Right lobe of liver (tissue), 6 donors: Measurements from ENCODE around the gene CSAG2. TPM values are rescaled to one million over a fixed set of nuclear protein-coding genes. Genes with fewer than 3 reads are reported as not detected.
"Not testable (repeated sequence)": the region's sequence is repeated elsewhere in the genome, so short reads cannot be mapped to it uniquely, and the experiment has no call there.

Source experiments
- ATAC-seq, 4 donors: fragments of 200-7000 bp; cut with Tn5 transposase; one replicate each; pipeline ENCODE4 v1.9.1; 2020; ENCODE audit warnings: mild to moderate bottlenecking in 4 of 4, moderate library complexity in 4 of 4
- DNase-seq, 3 donors: peaks; one replicate each; pipeline ENCODE4 v3.0.0-alpha.2; 2020
- H3K27ac ChIP-seq, 3 donors: fragments of 200-600 bp; one replicate each; pipeline ENCODE4 v1.8.0; 2022
- H3K27me3 ChIP-seq, 2 donors: fragments of 200-600 bp; one replicate each; pipeline ENCODE4 v1.8.0; 2022
- H3K36me3 ChIP-seq, 4 donors: fragments of 200-600 bp; sonication (generic) in 1 of 4; one replicate each; pipeline versions ENCODE4 v1.5.1 to v1.8.0; 2017 to 2022; ENCODE audit warnings: control low read depth in 1 of 4
- H3K4me1 ChIP-seq, 4 donors: fragments of 200-600 bp; sonication (generic) in 1 of 4; one replicate each; pipeline versions ENCODE4 v1.5.1 to v1.8.0; 2017 to 2022; ENCODE audit warnings: control low read depth in 1 of 4
- H3K4me3 ChIP-seq, 3 donors: fragments of 200-600 bp; one replicate each; pipeline ENCODE4 v1.8.0; 2022
- H3K9me3 ChIP-seq, 4 donors: fragments of 200-600 bp; sonication (generic) in 1 of 4; one replicate each; pipeline versions ENCODE4 v1.5.1 to v1.8.0; 2017 to 2022; ENCODE audit warnings: control low read depth in 1 of 4
- POLR2A ChIP-seq: fragments of 450-650 bp; IDR thresholded peaks from one replicate; pipeline ENCODE4 v1.6.1; 2017; ENCODE audit warnings: antibody characterized with exemption, mild to moderate bottlenecking
- WGBS: methylation state at CpG from one replicate; pipeline ENCODE4 v1.1.6; 2018; ENCODE audit warnings: low coverage, low lambda C conversion rate; ENCODE audit not compliant: insufficient coverage; ENCODE audit errors: missing lambda C conversion rate; 5-methylcytosine and 5-hydroxymethylcytosine counted together
- intact Hi-C, 2 donors: fragments of 100-400 bp; cut with DNase I; formaldehyde crosslinking; loops; one replicate each; pipeline versions ENCODE4 v1.11.2 to v1.14.1; 2022
- long read RNA-seq: library from polyadenylated mRNA; unstranded; transcript quantifications from one replicate; pipeline ENCODE4 v2.0.0, GENCODE V29; 2019
- total RNA-seq, 6 experiments: library from RNA; depleted of rRNA in 2 of 6; stranded (reverse); fragments of >200 nt in 2 of 6; fragmentation: NEBNext Ultra II Directional in 3 of 6; extraction: Animal tissue kit (Norgen Biotek cat#: 25700) in 3 of 6; gene quantifications; one replicate each; pipeline versions ENCODE4 v1.1.0 to v1.2.4, GENCODE V29; 2016 to 2023
- TF ChIP-seq, protein P1 (sequence below), 4 donors: fragments of 200-600 bp in 3 of 4; fragments of 450-650 bp in 1 of 4; IDR thresholded peaks; one replicate each; pipeline versions ENCODE4 v1.5.1 to v1.8.0; 2016 to 2022; ENCODE audit warnings: antibody characterized with exemption in 4 of 4, mild to moderate bottlenecking in 2 of 4
- donor health status: DM: no; HTN: yes; CAD: no.
- donor health status: DM: no; HTN: no; CAD: no.
- donor health status: DM: no; HTN: no; CAD: no.
- donor health status: DM: no; HTN: yes; CAD: no.
- donor health status: DM: no; HTN: yes; CAD: no.

Gene CSAG2, protein sequence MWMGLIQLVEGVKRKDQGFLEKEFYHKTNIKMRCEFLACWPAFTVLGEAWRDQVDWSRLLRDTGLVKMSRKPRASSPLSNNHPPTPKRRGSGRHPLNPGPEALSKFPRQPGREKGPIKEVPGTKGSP
- not detected for total RNA-seq
- long read RNA-seq, result 0 reads

DNA sequence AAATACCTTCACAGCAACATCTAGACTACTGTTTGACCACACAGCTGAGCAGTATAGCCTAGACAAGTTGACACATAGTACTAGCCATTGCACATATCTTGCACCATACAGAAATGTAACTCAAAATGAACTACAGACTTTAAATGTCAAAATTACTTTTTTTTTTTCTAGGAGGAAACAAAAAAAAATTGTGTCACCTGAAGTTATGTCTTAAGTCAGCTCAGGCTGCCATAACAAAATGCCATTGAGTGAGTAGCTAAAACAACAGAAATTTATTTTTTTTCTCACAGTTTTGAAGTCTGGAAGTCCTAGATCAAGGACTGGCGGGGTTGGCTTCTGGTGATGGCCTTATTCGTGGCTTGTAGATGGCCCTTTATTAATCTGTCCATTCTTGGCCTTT lies at the start of gene CSAG2:
TSS of gene CSAG2 (minus strand) at position 101 of the 400 bp plus-strand sequence. CDS start 161 bp downstream, outside the sequence.
- H3K27me3 ChIP-seq, H3K4me3 ChIP-seq, H3K9me3 ChIP-seq, DNase-seq, H3K27ac ChIP-seq, intact Hi-C loops, H3K36me3 ChIP-seq, ATAC-seq, H3K4me1 ChIP-seq: not testable (repeated sequence)
- whole genome bisulfite sequencing, result no CpG with 5 or more reads among the region's 2 CpGs

DNA sequence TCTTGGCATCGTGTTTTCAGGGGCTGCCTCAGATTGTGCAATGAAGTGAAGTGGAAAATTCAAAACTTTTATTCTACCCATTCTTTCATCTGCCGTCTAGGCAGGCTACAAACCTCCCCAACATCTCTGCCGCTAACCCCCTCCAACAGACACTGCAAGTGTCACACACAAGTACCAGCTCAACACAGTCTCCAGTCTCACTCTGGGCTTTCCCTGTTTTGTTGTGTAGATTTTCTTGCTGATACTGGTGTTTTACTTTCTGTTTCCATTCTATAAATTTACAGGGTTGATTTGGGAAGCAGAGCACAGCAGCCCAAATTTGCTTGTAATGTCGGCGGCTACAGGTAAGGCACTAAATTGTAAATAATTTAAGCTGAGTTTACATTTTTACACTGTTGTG lies 45.8 kb upstream of the CSAG2 start:
- H3K4me3 ChIP-seq, DNase-seq, H3K27me3 ChIP-seq, intact Hi-C loops, H3K27ac ChIP-seq, H3K36me3 ChIP-seq, H3K4me1 ChIP-seq, ATAC-seq, H3K9me3 ChIP-seq: not testable (repeated sequence)
- no CpG with 5 or more reads among the region's 5 CpGs for WGBS

DNA sequence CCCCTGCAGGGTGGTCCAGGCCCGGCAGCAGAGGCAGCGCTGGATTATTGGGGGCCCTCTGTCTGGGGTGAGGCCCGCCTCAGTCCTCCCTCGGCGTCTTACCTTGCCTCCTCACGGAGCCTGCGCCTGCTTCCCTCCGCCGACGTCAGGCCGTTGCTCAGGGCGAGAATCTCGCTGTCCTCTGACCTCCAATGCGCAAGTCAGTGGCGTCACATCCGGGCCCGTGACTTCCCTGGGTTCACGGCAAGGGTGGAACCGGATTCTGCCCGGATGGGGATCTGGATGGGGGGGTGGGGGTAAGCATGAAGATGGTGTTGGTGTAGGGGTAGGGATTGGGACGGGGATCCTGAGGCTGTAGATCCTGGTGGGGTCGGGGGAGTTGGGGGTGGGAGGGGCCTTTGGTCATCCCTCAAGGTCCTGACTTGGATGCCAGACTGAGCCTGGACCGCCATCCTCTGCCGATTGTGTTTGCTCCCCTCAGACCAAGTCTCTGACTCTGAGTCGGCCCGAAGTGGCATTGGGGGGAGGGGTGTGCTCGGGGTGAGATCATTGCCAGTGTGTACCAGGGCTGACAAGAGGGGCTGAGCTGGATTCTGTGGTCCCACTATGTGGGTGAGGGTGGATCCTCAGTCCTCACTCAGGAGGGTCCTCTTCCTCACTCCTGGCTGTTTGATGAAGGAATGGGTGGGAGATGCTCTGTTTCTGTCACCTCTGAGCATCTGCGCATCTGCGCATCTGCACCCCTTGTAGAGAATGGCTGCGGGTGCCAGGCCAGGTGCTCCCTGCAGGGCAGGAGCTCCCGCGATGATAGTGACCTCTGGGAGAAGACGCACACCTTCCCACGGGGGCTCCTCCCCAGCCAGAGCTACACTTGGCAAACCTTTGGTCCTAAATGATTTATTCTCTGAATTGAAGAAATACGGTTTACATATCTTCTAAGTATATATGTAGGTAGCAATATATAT lies 44.9 kb upstream of the CSAG2 start, which contains the start of gene MAGEA2:
TSS of gene MAGEA2 (minus strand) at position 157 of the 965 bp plus-strand sequence. CDS start 2,479 bp downstream, outside the sequence.
- WGBS, result no CpG with 5 or more reads among the region's 35 CpGs
- H3K4me1 ChIP-seq, H3K27me3 ChIP-seq, ATAC-seq, H3K4me3 ChIP-seq, H3K27ac ChIP-seq, H3K36me3 ChIP-seq, H3K9me3 ChIP-seq, DNase-seq, intact Hi-C loops: not testable (repeated sequence)

DNA sequence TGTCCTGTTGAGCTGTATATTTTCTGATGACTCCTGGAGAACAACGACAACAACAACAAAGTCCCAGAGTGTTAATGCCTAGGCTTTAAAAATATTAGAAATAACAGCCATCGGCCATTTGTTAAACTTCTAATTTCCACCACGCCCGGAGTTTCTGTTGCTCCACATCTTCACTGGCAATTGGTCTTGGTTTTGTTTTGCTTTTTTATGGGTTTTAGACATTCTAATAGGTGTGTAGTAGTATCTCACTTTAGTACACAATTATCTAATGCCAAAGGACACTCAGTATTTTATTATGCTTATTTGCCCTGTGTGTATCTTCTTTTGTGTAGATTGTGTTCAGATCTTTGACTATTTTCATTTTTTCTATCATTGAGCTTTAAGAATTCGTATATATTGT lies 29.5 kb upstream of the CSAG2 start:
- Histone ChIP-seq H3K9me3 (no peaks in the 10 kb centered on the region), H3K27me3 (no peaks in the 10 kb centered on the region), H3K4me1 (no peaks in the 10 kb centered on the region), H3K27ac (no peak overlapping the region), H3K36me3 (no peaks in the 10 kb centered on the region), H3K4me3 (no peak overlapping the region)
- intact Hi-C loops, result no loop called here
- no peak for ATAC-seq
- DNase-seq, result no peak
- 64% methylated on average over 5 of the region's 5 CpGs for WGBS
- TF ChIP-seq, protein P1, sequence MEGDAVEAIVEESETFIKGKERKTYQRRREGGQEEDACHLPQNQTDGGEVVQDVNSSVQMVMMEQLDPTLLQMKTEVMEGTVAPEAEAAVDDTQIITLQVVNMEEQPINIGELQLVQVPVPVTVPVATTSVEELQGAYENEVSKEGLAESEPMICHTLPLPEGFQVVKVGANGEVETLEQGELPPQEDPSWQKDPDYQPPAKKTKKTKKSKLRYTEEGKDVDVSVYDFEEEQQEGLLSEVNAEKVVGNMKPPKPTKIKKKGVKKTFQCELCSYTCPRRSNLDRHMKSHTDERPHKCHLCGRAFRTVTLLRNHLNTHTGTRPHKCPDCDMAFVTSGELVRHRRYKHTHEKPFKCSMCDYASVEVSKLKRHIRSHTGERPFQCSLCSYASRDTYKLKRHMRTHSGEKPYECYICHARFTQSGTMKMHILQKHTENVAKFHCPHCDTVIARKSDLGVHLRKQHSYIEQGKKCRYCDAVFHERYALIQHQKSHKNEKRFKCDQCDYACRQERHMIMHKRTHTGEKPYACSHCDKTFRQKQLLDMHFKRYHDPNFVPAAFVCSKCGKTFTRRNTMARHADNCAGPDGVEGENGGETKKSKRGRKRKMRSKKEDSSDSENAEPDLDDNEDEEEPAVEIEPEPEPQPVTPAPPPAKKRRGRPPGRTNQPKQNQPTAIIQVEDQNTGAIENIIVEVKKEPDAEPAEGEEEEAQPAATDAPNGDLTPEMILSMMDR (IDR thresholded peaks at IDR 0.05), result no peak
- no peak for TF ChIP-seq POLR2A

DNA sequence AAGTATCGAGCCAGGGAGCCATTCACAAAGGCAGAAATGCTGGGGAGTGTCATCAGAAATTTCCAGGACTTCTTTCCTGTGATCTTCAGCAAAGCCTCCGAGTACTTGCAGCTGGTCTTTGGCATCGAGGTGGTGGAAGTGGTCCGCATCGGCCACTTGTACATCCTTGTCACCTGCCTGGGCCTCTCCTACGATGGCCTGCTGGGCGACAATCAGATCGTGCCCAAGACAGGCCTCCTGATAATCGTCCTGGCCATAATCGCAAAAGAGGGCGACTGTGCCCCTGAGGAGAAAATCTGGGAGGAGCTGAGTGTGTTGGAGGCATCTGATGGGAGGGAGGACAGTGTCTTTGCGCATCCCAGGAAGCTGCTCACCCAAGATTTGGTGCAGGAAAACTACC lies 27.5 kb upstream of the CSAG2 start:
- H3K36me3 ChIP-seq, ATAC-seq, DNase-seq, intact Hi-C loops, H3K4me3 ChIP-seq, H3K27ac ChIP-seq, H3K27me3 ChIP-seq, H3K9me3 ChIP-seq, H3K4me1 ChIP-seq: not testable (repeated sequence)
- 63% methylated on average over 11 of the region's 12 CpGs for WGBS

DNA sequence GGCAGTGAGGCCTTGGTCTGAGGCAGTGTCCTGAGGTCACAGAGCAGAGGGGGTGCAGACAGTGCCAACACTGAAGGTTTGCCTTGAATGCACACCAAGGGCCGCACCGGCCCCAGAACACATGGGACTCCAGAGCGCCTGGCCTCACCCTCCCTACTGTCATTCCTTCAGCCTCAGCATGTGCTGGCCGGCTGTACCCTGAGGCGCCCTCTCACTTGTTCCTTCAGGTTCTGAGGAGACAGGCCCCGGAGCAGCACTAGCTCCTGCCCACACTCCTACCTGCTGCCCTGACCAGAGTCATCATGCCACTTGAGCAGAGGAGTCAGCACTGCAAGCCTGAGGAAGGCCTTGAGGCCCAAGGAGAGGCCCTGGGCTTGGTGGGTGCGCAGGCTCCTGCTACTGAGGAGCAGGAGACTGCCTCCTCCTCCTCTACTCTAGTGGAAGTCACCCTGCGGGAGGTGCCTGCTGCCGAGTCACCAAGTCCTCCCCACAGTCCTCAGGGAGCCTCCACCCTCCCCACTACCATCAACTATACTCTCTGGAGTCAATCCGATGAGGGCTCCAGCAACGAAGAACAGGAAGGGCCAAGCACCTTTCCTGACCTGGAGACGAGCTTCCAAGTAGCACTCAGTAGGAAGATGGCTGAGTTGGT lies 26.9 kb upstream of the CSAG2 start:
- H3K27ac ChIP-seq, result no peak overlapping the region
- intact Hi-C loops, result no loop called here
- H3K4me3 ChIP-seq, result no peak overlapping the region
- H3K9me3 ChIP-seq, result no peaks in the 10 kb centered on the region
- H3K36me3 ChIP-seq, result no peaks in the 10 kb centered on the region
- H3K4me1 ChIP-seq, result no peaks in the 10 kb centered on the region
- ATAC-seq (no peak), DNase-seq (peak in 1 of 3 donors; percentile 2)
- WGBS, result 89% methylated on average over 2 of the region's 12 CpGs
- TF ChIP-seq POLR2A, result no peak
- TF ChIP-seq, protein P1 (IDR thresholded peaks at IDR 0.05), result no peak
- no peaks in the 10 kb centered on the region for H3K27me3 ChIP-seq
